ENCODE results near the gene SMARCE1.

SMARCE1 gene

DNA sequence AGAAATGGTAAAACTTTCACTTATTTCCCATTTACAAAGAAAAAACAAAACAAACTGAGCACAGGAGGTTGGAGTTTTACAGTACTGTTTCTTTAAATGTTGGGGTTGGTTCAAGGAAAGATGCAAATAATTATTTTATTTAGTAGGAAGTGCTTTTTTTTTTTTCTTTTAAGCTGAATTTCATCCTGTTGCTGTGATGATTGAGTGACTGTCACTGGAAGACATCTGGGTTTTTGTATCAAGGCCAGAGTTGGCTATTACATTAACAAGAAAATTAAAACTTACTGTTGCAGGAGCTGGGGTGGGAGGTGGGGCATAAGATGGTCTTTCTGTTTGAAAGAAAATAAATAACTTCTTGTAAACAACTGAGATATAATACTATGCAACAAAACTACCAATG is 2.3 kb downstream of the SMARCE1 start:
- no peak for FAIRE-seq

DNA sequence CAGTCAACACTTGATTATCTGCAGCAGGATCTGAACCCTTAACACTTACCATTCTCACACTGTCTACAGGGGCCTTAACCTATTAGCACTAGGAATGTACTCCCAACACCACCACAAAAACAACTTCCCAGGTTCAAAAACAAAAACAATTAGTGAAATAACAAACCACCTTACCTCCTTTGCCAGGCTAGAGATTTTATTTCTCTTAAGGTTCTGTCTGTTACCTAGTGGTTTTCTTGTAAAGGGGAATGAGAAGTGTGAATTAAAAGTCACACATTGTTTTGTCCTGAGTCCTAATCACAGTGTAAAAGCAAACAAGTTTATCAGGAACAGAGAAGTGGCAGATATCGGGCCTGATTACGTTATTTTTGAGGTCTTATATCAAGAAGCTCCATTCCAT is 9.7 kb downstream of the SMARCE1 start:
- FAIRE-seq = no peak

GRCh38 chr17:40633871-40634270 is 13.7 kb downstream of the SMARCE1 start:
- FAIRE-seq = no peak

- FAIRE-seq = no peak
Measured at GRCh38 chr17:40632216-40632615, 15.4 kb downstream of the SMARCE1 start.

- FAIRE-seq = no peak
Measured at GRCh38 chr17:40629842-40630241, 17.8 kb downstream of the SMARCE1 start.

DNA sequence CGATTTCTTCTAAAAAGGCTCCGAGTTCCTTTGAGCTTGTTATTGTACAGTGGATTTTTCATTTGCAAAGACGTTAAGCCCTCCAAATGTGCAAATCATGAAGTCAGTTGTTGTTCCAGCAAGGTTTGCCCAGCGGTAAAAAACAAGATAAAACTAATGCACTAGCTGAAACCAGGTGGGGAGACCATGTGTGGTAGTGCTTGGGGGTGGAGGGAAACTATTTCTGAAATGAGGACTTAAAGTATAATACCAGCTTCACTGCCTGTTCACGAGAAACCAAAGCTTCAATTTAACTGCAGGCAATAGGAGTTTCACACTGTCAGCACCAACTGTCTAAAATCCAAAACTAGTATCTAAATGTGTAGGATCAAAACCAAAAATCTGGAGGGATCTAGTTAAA is 22.3 kb downstream of the SMARCE1 start:
- FAIRE-seq = no peak

GRCh38 chr17:40623419-40624210 is 24.0 kb downstream of the SMARCE1 start:
- no peak for FAIRE-seq

DNA sequence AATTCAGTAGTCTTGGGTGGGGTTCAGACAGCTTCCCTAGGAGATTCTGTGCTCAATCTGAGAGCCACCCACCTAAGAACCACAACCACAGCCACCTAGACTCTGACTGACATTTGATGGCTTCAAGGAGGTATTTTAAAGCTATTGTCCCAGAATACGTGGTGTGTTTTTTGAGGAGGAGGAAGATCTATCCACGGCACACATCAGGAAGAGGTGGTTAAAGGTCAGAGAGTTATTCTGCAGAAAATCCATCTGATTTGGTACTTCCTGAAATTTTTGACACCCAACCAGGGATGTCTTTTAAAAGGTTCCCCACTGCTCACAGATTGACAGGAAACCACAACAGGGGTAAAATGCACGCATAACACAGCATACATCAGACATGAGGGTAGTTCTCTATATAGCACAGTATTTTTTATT is 25.1 kb downstream of the SMARCE1 start:
- FAIRE-seq = no peak

DNA sequence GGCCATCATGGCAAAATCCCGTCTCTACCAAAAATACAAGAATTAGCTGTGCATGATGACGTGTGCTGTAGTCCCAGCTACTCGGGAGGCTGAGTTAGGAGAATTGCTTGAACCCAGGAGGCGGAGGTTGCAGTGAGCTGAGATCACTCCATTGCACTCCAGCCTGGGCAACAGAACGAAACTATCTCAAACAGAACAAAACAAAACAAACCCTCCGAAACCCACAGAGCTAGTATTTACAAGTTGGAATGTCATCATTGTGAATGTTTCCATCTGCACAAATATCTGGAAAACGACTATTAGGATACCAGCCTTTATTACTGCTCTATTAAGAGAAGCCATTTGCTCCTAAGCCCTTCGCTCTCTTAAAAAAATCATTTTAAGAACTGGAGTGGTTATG is 26.0 kb downstream of the SMARCE1 start:
- no peak for FAIRE-seq

DNA sequence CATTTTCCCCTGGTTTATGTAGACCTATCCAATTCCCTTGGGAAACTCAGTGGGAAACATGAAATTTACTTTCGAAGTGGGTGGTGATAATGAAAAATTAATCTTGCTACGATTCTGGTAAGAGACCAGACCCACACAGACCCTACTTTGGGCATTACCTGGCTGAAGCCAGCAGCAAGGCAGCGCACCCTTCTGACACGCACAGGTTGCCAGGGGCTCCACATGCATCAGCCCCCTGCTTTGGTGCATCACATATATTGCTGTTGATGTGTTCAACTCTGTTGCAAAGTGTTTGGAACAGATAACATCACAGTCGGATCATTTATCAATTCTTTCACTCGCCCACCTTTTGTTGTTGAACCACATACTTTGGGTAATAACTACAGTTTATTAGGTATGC is 26.6 kb downstream of the SMARCE1 start:
- FAIRE-seq = no peak

GRCh38 chr17:40618754-40619625 is 28.6 kb downstream of the SMARCE1 start:
- no peak for FAIRE-seq

- no peak for FAIRE-seq
Measured at GRCh38 chr17:40617678-40618240, 29.9 kb downstream of the SMARCE1 start.

DNA sequence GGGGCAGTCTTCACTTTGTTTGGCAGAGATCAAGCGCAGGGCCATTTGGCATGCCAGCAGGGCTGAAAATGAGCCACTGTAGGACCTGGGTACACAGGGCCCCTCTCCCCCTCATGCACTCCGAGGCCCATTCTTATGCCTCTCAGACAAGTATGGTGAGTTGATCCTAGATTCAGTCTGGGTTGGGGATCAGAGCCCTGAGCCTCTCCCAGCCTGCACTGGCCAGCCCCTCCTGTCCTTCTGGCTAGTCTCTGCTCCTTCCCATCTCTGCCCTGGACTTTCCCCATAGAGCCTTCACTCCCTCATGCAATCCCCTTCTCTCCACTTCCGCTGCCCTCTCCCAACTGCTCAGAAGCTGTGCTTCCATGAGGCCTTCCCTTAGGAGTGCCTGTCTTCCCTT is 31.0 kb downstream of the SMARCE1 start:
- FAIRE-seq = no peak

- no peak for FAIRE-seq
Measured at GRCh38 chr17:40615841-40616476, 31.7 kb downstream of the SMARCE1 start.

- FAIRE-seq = no peak
Measured at GRCh38 chr17:40615068-40615840, 32.4 kb downstream of the SMARCE1 start.

DNA sequence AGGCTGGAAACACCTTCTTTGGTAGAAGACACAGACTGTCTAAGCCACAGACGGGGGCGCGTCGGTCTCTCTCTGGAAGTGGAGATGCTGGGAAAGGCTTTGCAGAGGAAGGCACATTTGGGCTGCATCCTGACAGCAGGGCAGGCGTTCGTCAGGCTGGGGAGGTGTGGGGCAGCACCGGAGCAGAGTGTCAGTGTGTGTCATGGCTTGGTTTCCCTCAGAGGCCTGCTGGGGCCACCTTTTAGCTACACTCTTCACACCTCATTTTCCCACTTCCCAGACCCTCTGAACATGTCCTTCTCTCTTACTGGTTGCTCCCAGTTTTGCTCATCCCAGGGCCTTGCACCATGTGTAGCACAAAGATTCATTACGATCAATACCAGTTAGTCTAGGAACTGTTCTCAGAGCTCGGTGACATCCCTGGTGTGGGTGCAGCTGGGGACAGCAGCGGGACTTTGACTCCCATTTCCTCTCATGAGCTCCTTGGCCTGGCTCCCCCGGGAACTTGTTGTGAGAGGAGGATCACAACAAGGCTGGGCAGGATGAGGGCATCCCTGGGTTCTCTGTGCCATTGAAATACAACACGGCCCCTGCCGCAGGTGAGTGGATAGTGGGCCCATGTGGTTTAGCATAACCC is 33.1 kb downstream of the SMARCE1 start:
- no peak for FAIRE-seq

DNA sequence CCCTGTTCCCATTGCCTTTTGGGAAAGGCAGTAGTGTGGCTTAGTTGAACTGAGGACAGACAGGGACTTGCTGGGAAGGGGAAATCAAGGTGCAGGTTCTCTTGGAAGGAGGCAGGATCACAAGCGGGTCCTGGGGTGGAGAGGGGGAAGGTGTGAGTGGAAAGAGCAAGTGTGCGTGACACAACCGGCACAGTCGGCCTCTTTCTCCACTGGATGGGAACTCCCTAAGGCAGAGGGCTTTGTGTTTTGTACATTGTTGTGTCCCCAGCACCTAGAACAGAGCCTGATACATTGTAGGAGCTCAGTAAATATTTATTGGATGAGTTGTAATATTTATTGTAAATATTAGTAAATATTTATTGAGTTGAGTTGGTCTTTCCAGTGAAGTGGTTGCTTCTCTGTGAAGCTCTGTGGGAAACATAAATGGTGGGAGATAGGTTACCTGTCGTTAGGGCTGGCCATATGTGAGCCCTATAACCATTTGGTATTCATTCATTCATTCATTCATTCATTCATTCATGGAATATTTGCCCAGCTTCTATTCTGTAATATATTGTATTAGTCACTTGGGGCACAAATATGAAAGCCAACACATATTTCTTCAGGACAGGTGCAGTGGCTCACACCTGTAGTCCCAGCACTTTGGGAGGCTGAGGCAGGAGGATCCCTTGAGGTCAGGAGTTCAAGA is 34.0 kb downstream of the SMARCE1 start:
- FAIRE-seq = no peak

DNA sequence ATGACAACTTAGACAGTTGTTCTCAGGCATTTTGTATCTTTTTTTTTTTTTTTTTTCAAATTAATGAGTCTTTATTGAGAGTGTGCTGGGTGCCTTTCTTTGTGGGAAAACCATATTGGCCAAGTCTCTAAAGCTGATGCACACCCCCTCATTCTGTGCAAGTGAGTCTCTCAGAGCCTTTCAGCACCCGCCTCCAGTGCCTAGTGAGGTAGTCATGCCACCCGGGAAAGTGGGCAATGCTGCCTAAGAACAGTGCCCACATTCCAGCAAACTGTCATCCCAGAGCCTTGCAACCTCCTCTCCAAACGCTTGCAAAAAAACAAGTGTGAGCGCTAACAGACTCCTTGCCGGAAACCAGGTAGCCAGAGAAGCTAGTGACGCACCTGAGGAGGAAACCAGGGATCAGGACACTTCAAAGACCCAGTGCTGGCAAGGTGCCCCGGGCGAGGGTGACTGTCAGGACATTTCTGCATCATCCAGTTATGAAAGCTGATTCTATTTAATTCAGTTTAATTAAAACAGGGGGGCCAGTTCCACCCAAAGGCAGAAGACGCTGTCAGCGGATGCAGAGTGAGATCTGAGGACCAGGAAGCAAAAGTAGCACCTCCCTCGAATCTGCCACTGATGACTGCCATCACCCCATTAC is 34.9 kb downstream of the SMARCE1 start:
- no peak for FAIRE-seq

- FAIRE-seq = no peak
Measured at GRCh38 chr17:40611840-40612474, 35.7 kb downstream of the SMARCE1 start.

DNA sequence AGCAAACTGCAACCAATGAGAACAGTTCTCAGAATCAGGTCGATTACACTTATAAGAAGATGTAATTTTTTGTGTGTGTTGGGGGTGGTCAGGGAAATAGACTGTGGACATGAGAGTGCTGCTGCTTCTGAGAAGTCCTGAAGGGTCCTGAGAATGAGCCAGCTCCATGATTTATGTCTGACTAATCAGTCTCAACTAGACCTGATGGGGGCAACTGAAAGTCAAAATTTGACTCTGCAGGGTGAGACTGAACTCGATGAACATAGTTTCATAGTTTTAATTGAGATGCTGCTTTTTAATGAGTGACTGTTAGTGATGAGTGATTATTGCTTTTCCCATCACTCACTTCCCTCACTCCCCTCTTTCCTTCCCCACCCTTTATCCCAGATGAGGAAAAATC is 37.3 kb downstream of the SMARCE1 start:
- no peak for FAIRE-seq
